Measurements from ENCODE around the gene NCMAP.

The NCMAP gene

GRCh38 chr1:24570265-24571125 lies 14.6 kb downstream of the NCMAP start:
- TF ChIP-seq SIN3A (IDR thresholded peaks at IDR 0.05; ENCODE audit: borderline replicate concordance, insufficient read depth, low read length) (no peak), POLR2AphosphoS5 (IDR thresholded peaks at IDR 0.05; ENCODE audit: low read depth, low read length) (no peak), TAF1 (IDR thresholded peaks at IDR 0.05; ENCODE audit: borderline replicate concordance, insufficient read depth, low read length) (no peak), FOXP2 (optimal IDR thresholded peaks at IDR 0.05; ENCODE audit: borderline replicate concordance, extremely low read depth, extremely low read length, insufficient read depth) (no peak)
- TF ChIP-seq, protein P1, sequence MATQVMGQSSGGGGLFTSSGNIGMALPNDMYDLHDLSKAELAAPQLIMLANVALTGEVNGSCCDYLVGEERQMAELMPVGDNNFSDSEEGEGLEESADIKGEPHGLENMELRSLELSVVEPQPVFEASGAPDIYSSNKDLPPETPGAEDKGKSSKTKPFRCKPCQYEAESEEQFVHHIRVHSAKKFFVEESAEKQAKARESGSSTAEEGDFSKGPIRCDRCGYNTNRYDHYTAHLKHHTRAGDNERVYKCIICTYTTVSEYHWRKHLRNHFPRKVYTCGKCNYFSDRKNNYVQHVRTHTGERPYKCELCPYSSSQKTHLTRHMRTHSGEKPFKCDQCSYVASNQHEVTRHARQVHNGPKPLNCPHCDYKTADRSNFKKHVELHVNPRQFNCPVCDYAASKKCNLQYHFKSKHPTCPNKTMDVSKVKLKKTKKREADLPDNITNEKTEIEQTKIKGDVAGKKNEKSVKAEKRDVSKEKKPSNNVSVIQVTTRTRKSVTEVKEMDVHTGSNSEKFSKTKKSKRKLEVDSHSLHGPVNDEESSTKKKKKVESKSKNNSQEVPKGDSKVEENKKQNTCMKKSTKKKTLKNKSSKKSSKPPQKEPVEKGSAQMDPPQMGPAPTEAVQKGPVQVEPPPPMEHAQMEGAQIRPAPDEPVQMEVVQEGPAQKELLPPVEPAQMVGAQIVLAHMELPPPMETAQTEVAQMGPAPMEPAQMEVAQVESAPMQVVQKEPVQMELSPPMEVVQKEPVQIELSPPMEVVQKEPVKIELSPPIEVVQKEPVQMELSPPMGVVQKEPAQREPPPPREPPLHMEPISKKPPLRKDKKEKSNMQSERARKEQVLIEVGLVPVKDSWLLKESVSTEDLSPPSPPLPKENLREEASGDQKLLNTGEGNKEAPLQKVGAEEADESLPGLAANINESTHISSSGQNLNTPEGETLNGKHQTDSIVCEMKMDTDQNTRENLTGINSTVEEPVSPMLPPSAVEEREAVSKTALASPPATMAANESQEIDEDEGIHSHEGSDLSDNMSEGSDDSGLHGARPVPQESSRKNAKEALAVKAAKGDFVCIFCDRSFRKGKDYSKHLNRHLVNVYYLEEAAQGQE (IDR thresholded peaks at IDR 0.05; ENCODE audit: insufficient read depth in 1 of 2, low read depth in 2 of 2, low read length in 2 of 2): no peak

- TF ChIP-seq TAF1 (IDR thresholded peaks at IDR 0.05; ENCODE audit: borderline replicate concordance, insufficient read depth, low read length): no peak
- TF ChIP-seq, protein P1 (IDR thresholded peaks at IDR 0.05; ENCODE audit: insufficient read depth in 1 of 2, low read depth in 2 of 2, low read length in 2 of 2): no peak
- no peak for TF ChIP-seq SIN3A (IDR thresholded peaks at IDR 0.05; ENCODE audit: borderline replicate concordance, insufficient read depth, low read length)
- TF ChIP-seq FOXP2 (optimal IDR thresholded peaks at IDR 0.05; ENCODE audit: borderline replicate concordance, extremely low read depth, extremely low read length, insufficient read depth): no peak
These were observed 16.4 kb downstream of the NCMAP start for GRCh38 chr1:24572301-24572700.

- TF ChIP-seq POLR2AphosphoS5 (IDR thresholded peaks at IDR 0.05; ENCODE audit: low read depth, low read length): no peak
- no peak for TF ChIP-seq SIN3A (IDR thresholded peaks at IDR 0.05; ENCODE audit: borderline replicate concordance, insufficient read depth, low read length)
- TF ChIP-seq TAF1 (IDR thresholded peaks at IDR 0.05; ENCODE audit: borderline replicate concordance, insufficient read depth, low read length): no peak
- no peak for TF ChIP-seq FOXP2 (optimal IDR thresholded peaks at IDR 0.05; ENCODE audit: borderline replicate concordance, extremely low read depth, extremely low read length, insufficient read depth)
- TF ChIP-seq, protein P1 (IDR thresholded peaks at IDR 0.05; ENCODE audit: insufficient read depth in 1 of 2, low read depth in 2 of 2, low read length in 2 of 2): no peak
These were observed 20.2 kb downstream of the NCMAP start for GRCh38 chr1:24575905-24576587.

GRCh38 chr1:24578846-24579245 lies 23.0 kb downstream of the NCMAP start:
- TF ChIP-seq SIN3A (IDR thresholded peaks at IDR 0.05; ENCODE audit: borderline replicate concordance, insufficient read depth, low read length) (no peak), TAF1 (IDR thresholded peaks at IDR 0.05; ENCODE audit: borderline replicate concordance, insufficient read depth, low read length) (no peak), POLR2AphosphoS5 (IDR thresholded peaks at IDR 0.05; ENCODE audit: low read depth, low read length) (no peak), FOXP2 (optimal IDR thresholded peaks at IDR 0.05; ENCODE audit: borderline replicate concordance, extremely low read depth, extremely low read length, insufficient read depth) (no peak)
- TF ChIP-seq, protein P1 (IDR thresholded peaks at IDR 0.05; ENCODE audit: insufficient read depth in 1 of 2, low read depth in 2 of 2, low read length in 2 of 2): no peak

Measured in PFSK-1 (cell line).